ENCODE data around the gene KAT2A.
"Not testable (repeated sequence)": the region's sequence is repeated elsewhere in the genome, so short reads cannot be mapped to it uniquely, and the experiment has no call there.

KAT2A gene

GRCh38 chr17:42155614-42156045 is 34.5 kb upstream of the KAT2A start:
- H3K9ac ChIP-seq (ENCODE audit: low read length): no peak overlapping the region
- H3K9me3 ChIP-seq (ENCODE audit: insufficient read depth, low read length): no peaks in the 10 kb centered on the region
- TF ChIP-seq CTCF (IDR thresholded peaks at IDR 0.05; ENCODE audit: insufficient read depth, low read length, poor library complexity, severe bottlenecking) (no peak), EZH2phosphoT487 (conservative IDR thresholded peaks at IDR 0.05; ENCODE audit: low read length) (no peak)
- no peak overlapping the region for H2AFZ ChIP-seq (ENCODE audit: low read depth, low read length, severe bottlenecking)
- no peaks in the 10 kb centered on the region for H3K9me2 ChIP-seq (replicated peaks; ENCODE audit: insufficient read depth, low read length)
- no peaks in the 10 kb centered on the region for H3K36me3 ChIP-seq (ENCODE audit: low read length)
- peak overlapping the region; percentile 33 for H3K4me2 ChIP-seq (ENCODE audit: low read depth, low read length, poor library complexity, severe bottlenecking)
- H3F3A ChIP-seq (ENCODE audit: insufficient read depth): no peaks in the 10 kb centered on the region
- no peak overlapping the region for H3K27ac ChIP-seq (ENCODE audit: low read depth, low read length)
- no peaks in the 10 kb centered on the region for H4K20me1 ChIP-seq (ENCODE audit: low read depth, low read length)
- H3K27me3 ChIP-seq (ENCODE audit: low read length): no peaks in the 10 kb centered on the region
- H3K79me2 ChIP-seq (ENCODE audit: insufficient read depth, low read length): peaks cover 38% of the 10 kb centered on the region
- no peak overlapping the region for H3K4me3 ChIP-seq (ENCODE audit: insufficient read depth, low read length, poor library complexity, severe bottlenecking)

- Histone ChIP-seq H3F3A (ENCODE audit: insufficient read depth) (no peaks in the 10 kb centered on the region), H3K79me2 (ENCODE audit: insufficient read depth, low read length) (peaks cover 50% of the 10 kb centered on the region), H3K27ac (ENCODE audit: low read depth, low read length) (peak overlapping the region; percentile 32; the same call in 1 of the 2 replicates), H3K9me3 (ENCODE audit: insufficient read depth, low read length) (no peaks in the 10 kb centered on the region), H3K4me2 (ENCODE audit: low read depth, low read length, poor library complexity, severe bottlenecking) (peak overlapping the region; percentile 67), H4K20me1 (ENCODE audit: low read depth, low read length) (no peaks in the 10 kb centered on the region), H3K4me3 (ENCODE audit: insufficient read depth, low read length, poor library complexity, severe bottlenecking) (peak overlapping the region; percentile 76), H3K9me2 (replicated peaks; ENCODE audit: insufficient read depth, low read length) (no peaks in the 10 kb centered on the region), H3K9ac (ENCODE audit: low read length) (peak overlapping the region; percentile 76), H2AFZ (ENCODE audit: low read depth, low read length, severe bottlenecking) (no peak overlapping the region), H3K27me3 (ENCODE audit: low read length) (no peaks in the 10 kb centered on the region), H3K36me3 (ENCODE audit: low read length) (no peaks in the 10 kb centered on the region)
- TF ChIP-seq EZH2phosphoT487 (conservative IDR thresholded peaks at IDR 0.05; ENCODE audit: low read length) (no peak), CTCF (IDR thresholded peaks at IDR 0.05; ENCODE audit: insufficient read depth, low read length, poor library complexity, severe bottlenecking) (no peak)
Observed at GRCh38 chr17:42153919-42154742, 33.0 kb upstream of the KAT2A start.

- no peaks in the 10 kb centered on the region for H3K9me2 ChIP-seq (replicated peaks; ENCODE audit: insufficient read depth, low read length)
- H3K36me3 ChIP-seq (ENCODE audit: low read length): peaks cover 3% of the 10 kb centered on the region; the same call in 1 of the 2 replicates
- no peak for TF ChIP-seq CTCF (IDR thresholded peaks at IDR 0.05; ENCODE audit: insufficient read depth, low read length, poor library complexity, severe bottlenecking)
- TF ChIP-seq EZH2phosphoT487 (conservative IDR thresholded peaks at IDR 0.05; ENCODE audit: low read length): no peak
- no peaks in the 10 kb centered on the region for H3K27me3 ChIP-seq (ENCODE audit: low read length)
- H3K4me3 ChIP-seq (ENCODE audit: insufficient read depth, low read length, poor library complexity, severe bottlenecking): no peak overlapping the region
- H3K4me2 ChIP-seq (ENCODE audit: low read depth, low read length, poor library complexity, severe bottlenecking): no peak overlapping the region
- H2AFZ ChIP-seq (ENCODE audit: low read depth, low read length, severe bottlenecking): no peak overlapping the region
- no peak overlapping the region for H3K9ac ChIP-seq (ENCODE audit: low read length)
- H3F3A ChIP-seq (ENCODE audit: insufficient read depth): no peaks in the 10 kb centered on the region
- H3K27ac ChIP-seq (ENCODE audit: low read depth, low read length): no peak overlapping the region
- no peaks in the 10 kb centered on the region for H4K20me1 ChIP-seq (ENCODE audit: low read depth, low read length)
- no peaks in the 10 kb centered on the region for H3K9me3 ChIP-seq (ENCODE audit: insufficient read depth, low read length)
- peaks cover 78% of the 10 kb centered on the region for H3K79me2 ChIP-seq (ENCODE audit: insufficient read depth, low read length)
Observed at GRCh38 chr17:42146911-42147607, 25.9 kb upstream of the KAT2A start.

- H3K9me3 ChIP-seq (ENCODE audit: insufficient read depth, low read length); H3K4me3 ChIP-seq (ENCODE audit: insufficient read depth, low read length, poor library complexity, severe bottlenecking); H3K9me2 ChIP-seq (replicated peaks; ENCODE audit: insufficient read depth, low read length); H3K27ac ChIP-seq (ENCODE audit: low read depth, low read length); H3K4me2 ChIP-seq (ENCODE audit: low read depth, low read length, poor library complexity, severe bottlenecking); H3K27me3 ChIP-seq (ENCODE audit: low read length); H3F3A ChIP-seq (ENCODE audit: insufficient read depth); H3K36me3 ChIP-seq (ENCODE audit: low read length); H3K9ac ChIP-seq (ENCODE audit: low read length); H2AFZ ChIP-seq (ENCODE audit: low read depth, low read length, severe bottlenecking); H4K20me1 ChIP-seq (ENCODE audit: low read depth, low read length): not testable (repeated sequence)
- peaks cover 76% of the 10 kb centered on the region for H3K79me2 ChIP-seq (ENCODE audit: insufficient read depth, low read length)
Observed at GRCh38 chr17:42143138-42143537, 22.0 kb upstream of the KAT2A start.
